CD14-positive monocyte (primary cell): ENCODE data around the gene DCC. TPM values are rescaled to one million over a fixed set of nuclear protein-coding genes. Genes with fewer than 3 reads are reported as not detected.

Experiments used
- DNase-seq, 3 donors: peaks; one replicate each; pipeline ENCODE4 v3.0.0-alpha.2; 2011 to 2022
- H2AFZ ChIP-seq: 2 replicates; pipeline ENCODE4 v1.6.0; 2012; ENCODE audit warnings: mild to moderate bottlenecking, low read depth, low read length, inconsistent platforms; ENCODE audit not compliant: insufficient read depth, poor library complexity, severe bottlenecking
- H3K27ac ChIP-seq, 2 donors: 1 replicate in 1 of 2; 2 replicates in 1 of 2; pipeline ENCODE4 v1.5.1; 2012 to 2013; ENCODE audit warnings: low read length in 2 of 2, control low read depth in 1 of 2, inconsistent platforms in 1 of 2, low read depth in 1 of 2, mild to moderate bottlenecking in 1 of 2
- H3K27me3 ChIP-seq, 2 donors: one replicate each; pipeline versions ENCODE4 v1.6.0 to v1.6.1; 2011 to 2013; ENCODE audit warnings: low read length in 2 of 2; ENCODE audit not compliant: control insufficient read depth in 2 of 2, insufficient read depth in 2 of 2
- H3K36me3 ChIP-seq, 2 donors: replicated peaks in 1 of 2; 1 replicate in 1 of 2; 2 replicates in 1 of 2; pipeline versions ENCODE4 v1.5.1 to v1.6.1; 2012 to 2013; ENCODE audit warnings: low read length in 2 of 2, control low read depth in 1 of 2, inconsistent platforms in 1 of 2, mild to moderate bottlenecking in 1 of 2; ENCODE audit not compliant: insufficient read depth in 2 of 2, control insufficient read depth in 1 of 2
- H3K4me1 ChIP-seq, 2 donors: 1 replicate in 1 of 2; 2 replicates in 1 of 2; pipeline versions ENCODE4 v1.5.1 to v1.6.1; 2012 to 2013; ENCODE audit warnings: low read length in 2 of 2, control low read depth in 1 of 2, inconsistent platforms in 1 of 2, mild to moderate bottlenecking in 1 of 2, moderate library complexity in 1 of 2; ENCODE audit not compliant: insufficient read depth in 2 of 2, control insufficient read depth in 1 of 2
- H3K4me2 ChIP-seq: replicated peaks from 2 replicates; pipeline ENCODE3; 2012; ENCODE audit warnings: low read length, moderate library complexity, mild to moderate bottlenecking; ENCODE audit not compliant: poor library complexity, severe bottlenecking; ENCODE audit errors: extremely low read depth
- H3K4me3 ChIP-seq, 3 experiments: fragments of 200-600 bp in 1 of 3; sonication (generic) in 1 of 3; replicated peaks in 1 of 3; 1 replicate in 2 of 3; 2 replicates in 1 of 3; pipeline ENCODE4 v1.5.1; 2011 to 2013; ENCODE audit warnings: low read length in 3 of 3, mild to moderate bottlenecking in 3 of 3, control low read depth in 2 of 3, low read depth in 2 of 3, inconsistent platforms in 1 of 3, moderate library complexity in 1 of 3
- H3K79me2 ChIP-seq: 2 replicates; pipeline ENCODE4 v1.6.0; 2012; ENCODE audit warnings: mild to moderate bottlenecking, control low read depth, inconsistent platforms, low read length, moderate library complexity; ENCODE audit not compliant: insufficient read depth
- H3K9ac ChIP-seq: 2 replicates; pipeline ENCODE4 v1.6.0; 2017; ENCODE audit warnings: low read length, mild to moderate bottlenecking; ENCODE audit not compliant: insufficient read depth, poor library complexity, severe bottlenecking
- H3K9me3 ChIP-seq, 2 donors: replicated peaks in 1 of 2; 1 replicate in 1 of 2; 2 replicates in 1 of 2; pipeline versions ENCODE4 v1.5.1 to v1.6.1; 2012 to 2013; ENCODE audit warnings: low read length in 2 of 2, control low read depth in 1 of 2; ENCODE audit not compliant: control insufficient read depth in 1 of 2, insufficient read depth in 1 of 2
- H4K20me1 ChIP-seq: 2 replicates; pipeline ENCODE4 v1.6.0; 2012; ENCODE audit warnings: mild to moderate bottlenecking, low read length, control low read depth, moderate library complexity; ENCODE audit not compliant: insufficient read depth
- H3K27ac Mint-ChIP-seq, 7 donors: one replicate each; pipeline ENCODE4 v1.8.0; 2020; ENCODE audit warnings: mild to moderate bottlenecking in 7 of 7, mixed read lengths in 7 of 7, moderate library complexity in 6 of 7, inconsistent platforms in 2 of 7
- H3K27me3 Mint-ChIP-seq, 3 donors: one replicate each; pipeline ENCODE4 v1.8.0; 2021 to 2022; ENCODE audit warnings: low read depth in 3 of 3, mild to moderate bottlenecking in 3 of 3, mixed read lengths in 3 of 3, moderate library complexity in 3 of 3, inconsistent platforms in 1 of 3
- H3K36me3 Mint-ChIP-seq, 2 donors: one replicate each; pipeline ENCODE4 v1.8.0; 2020; ENCODE audit warnings: mixed read lengths in 2 of 2, inconsistent platforms in 1 of 2, mild to moderate bottlenecking in 1 of 2
- H3K4me1 Mint-ChIP-seq: one replicate; pipeline ENCODE4 v1.8.0; 2020; ENCODE audit warnings: mild to moderate bottlenecking, mixed read lengths
- H3K4me3 Mint-ChIP-seq, 2 donors: one replicate each; pipeline ENCODE4 v1.8.0; 2020; ENCODE audit warnings: mild to moderate bottlenecking in 2 of 2, mixed read lengths in 2 of 2, moderate library complexity in 1 of 2
- H3K9me3 Mint-ChIP-seq, 7 donors: one replicate each; pipeline ENCODE4 v1.8.0; 2020 to 2022; ENCODE audit warnings: mixed read lengths in 7 of 7, mild to moderate bottlenecking in 6 of 7, moderate library complexity in 6 of 7, inconsistent platforms in 2 of 7
- CTCF ChIP-seq: fragments of 200-600 bp; IDR thresholded peaks from one replicate; pipeline ENCODE4 v1.8.0; 2022; ENCODE audit warnings: antibody characterized with exemption, mild to moderate bottlenecking
- WGBS: methylation state at CpG from one replicate; pipeline ENCODE4 v1.1.5; 2013; ENCODE audit warnings: missing lambda C conversion rate; ENCODE audit not compliant: insufficient coverage; 5-methylcytosine and 5-hydroxymethylcytosine counted together
- intact Hi-C, 2 donors: fragments of 100-400 bp; cut with micrococcal nuclease; formaldehyde crosslinking; loops; one replicate each; pipeline versions ENCODE4 v1.15.0 to v1.15.1; 2023
- polyA plus RNA-seq, 3 donors: library from polyadenylated mRNA; depleted of rRNA in 1 of 3; unstranded in 2 of 3; stranded (reverse) in 1 of 3; fragments of 300-500 nt in 2 of 3; fragments of >200 nt in 1 of 3; fragmentation: Illumina TruSeq in 2 of 3; gene quantifications; 1 replicate in 2 of 3; 2 replicates in 1 of 3; pipeline ENCODE4 v1.2.3, GENCODE V29; 2012 to 2021

The DCC gene
- polyA plus RNA-seq, 3 donors, result not detected

DNA sequence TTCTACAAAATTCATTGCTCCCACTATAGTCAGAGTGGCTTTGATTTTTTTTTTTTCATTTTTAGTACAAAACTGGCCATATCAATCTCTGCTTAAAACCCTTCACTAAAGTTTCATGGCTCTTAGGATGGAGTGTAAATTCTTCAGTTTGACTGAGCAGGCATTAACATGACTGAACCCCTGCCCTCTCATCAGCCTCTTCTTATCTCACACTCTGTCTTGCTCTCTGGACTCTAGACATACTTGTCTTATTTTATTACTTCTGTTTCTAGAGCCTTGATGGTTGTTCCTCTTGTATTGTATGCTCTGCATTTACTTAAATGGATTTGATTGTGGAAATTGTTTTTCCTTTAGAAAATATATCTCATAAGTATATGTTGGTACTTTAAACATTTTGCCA lies 272.4 kb downstream of the DCC start:
- Histone ChIP-seq H2AFZ (no peak overlapping the region), H3K27ac (no peak overlapping the region), H3K9ac (no peak overlapping the region), H3K4me2 (no peak overlapping the region), H3K4me1 (no peaks in the 10 kb centered on the region), H3K36me3 (no peaks in the 10 kb centered on the region), H3K79me2 (no peaks in the 10 kb centered on the region), H4K20me1 (no peaks in the 10 kb centered on the region), H3K4me3 (no peak overlapping the region), H3K27me3 (no peaks in the 10 kb centered on the region), H3K9me3 (no peaks in the 10 kb centered on the region)
- Mint-ChIP-seq H3K27me3 (no peaks in the 10 kb centered on the region), H3K36me3 (no peaks in the 10 kb centered on the region), H3K9me3 (peaks cover 0 to 2% (median 2%) of the 10 kb centered on the region in 7 donors), H3K27ac (no peak overlapping the region), H3K4me3 (no peak overlapping the region), H3K4me1 (no peaks in the 10 kb centered on the region)
- TF ChIP-seq CTCF, result no peak
- intact Hi-C loops, result no loop called here
- DNase-seq, result no peak

- no peak for TF ChIP-seq CTCF
- Histone ChIP-seq H3K4me1 (no peaks in the 10 kb centered on the region), H3K4me2 (no peak overlapping the region), H3K27me3 (no peaks in the 10 kb centered on the region), H3K9ac (no peak overlapping the region), H3K79me2 (no peaks in the 10 kb centered on the region), H4K20me1 (no peaks in the 10 kb centered on the region), H2AFZ (no peak overlapping the region), H3K9me3 (no peaks in the 10 kb centered on the region), H3K36me3 (no peaks in the 10 kb centered on the region), H3K27ac (no peak overlapping the region), H3K4me3 (no peak overlapping the region)
- Mint-ChIP-seq H3K36me3 (no peaks in the 10 kb centered on the region), H3K27me3 (no peaks in the 10 kb centered on the region), H3K4me1 (no peaks in the 10 kb centered on the region), H3K27ac (no peak overlapping the region), H3K4me3 (no peak overlapping the region), H3K9me3 (peaks cover 0 to 2% (median 0%) of the 10 kb centered on the region in 7 donors)
- 83% methylated on average over 1 of the region's 2 CpGs for WGBS
- DNase-seq, result no peak
- intact Hi-C loops, result no loop called here
These were observed 275.3 kb downstream of the DCC start for GRCh38 chr18:52615321-52615720.
